ENCODE measurements around the gene ANP32A. TPM values are rescaled to one million over a fixed set of nuclear protein-coding genes. Genes with fewer than 3 reads are reported as not detected.

The ANP32A gene
- total RNA-seq, 2 experiments from 2014 or later, result 219 to 286 TPM

- no peak overlapping the region for H3K4me3 Mint-ChIP-seq
- peaks cover 3% of the 10 kb centered on the region for H3K4me1 Mint-ChIP-seq
- H3K9me3 Mint-ChIP-seq, result no peaks in the 10 kb centered on the region
- POLR2A ChIA-PET, result no interaction called here
- no peak overlapping the region for H3K27ac Mint-ChIP-seq
- peaks cover 4% of the 10 kb centered on the region for H3K27me3 Mint-ChIP-seq
- DNase-seq, result no peak
- CTCF ChIA-PET, result interaction anchor here (0.5 to 1.6 kb wide), 2 partner anchors 9 to 15 kb away, joined by 3 read pairs; no protein-coding TSS in a partner anchor
- no peaks in the 10 kb centered on the region for H3K36me3 Mint-ChIP-seq (ENCODE audit: low read depth)
Measured at GRCh38 chr15:68734881-68735280, 85.8 kb downstream of the ANP32A start.

GRCh38 chr15:68734352-68734751 is 86.3 kb downstream of the ANP32A start:
- POLR2A ChIA-PET, result no interaction called here
- no peak for DNase-seq
- Mint-ChIP-seq H3K27ac (no peak overlapping the region), H3K27me3 (peaks cover 4% of the 10 kb centered on the region), H3K4me3 (no peak overlapping the region), H3K9me3 (no peaks in the 10 kb centered on the region), H3K36me3 (ENCODE audit: low read depth) (no peaks in the 10 kb centered on the region), H3K4me1 (peaks cover 3% of the 10 kb centered on the region)
- CTCF ChIA-PET, result interaction anchor here (1.6 kb wide), 1 partner anchor 16 kb away, joined by 3 read pairs; no protein-coding TSS in a partner anchor

GRCh38 chr15:68733666-68734065 is 87.0 kb downstream of the ANP32A start:
- ChIA-PET CTCF (no interaction called here), POLR2A (no interaction called here)
- H3K27me3 Mint-ChIP-seq, result peaks cover 4% of the 10 kb centered on the region
- H3K4me3 Mint-ChIP-seq, result no peak overlapping the region
- no peak for DNase-seq
- H3K4me1 Mint-ChIP-seq, result peaks cover 3% of the 10 kb centered on the region
- H3K36me3 Mint-ChIP-seq (ENCODE audit: low read depth), result no peaks in the 10 kb centered on the region
- H3K9me3 Mint-ChIP-seq, result no peaks in the 10 kb centered on the region
- H3K27ac Mint-ChIP-seq, result no peak overlapping the region

- Mint-ChIP-seq H3K4me1 (peaks cover 3% of the 10 kb centered on the region), H3K4me3 (no peak overlapping the region), H3K36me3 (ENCODE audit: low read depth) (no peaks in the 10 kb centered on the region), H3K9me3 (no peaks in the 10 kb centered on the region), H3K27ac (no peak overlapping the region), H3K27me3 (peaks cover 4% of the 10 kb centered on the region)
- DNase-seq, result no peak
- CTCF ChIA-PET, result interaction anchor here (0.8 kb wide), 1 partner anchor 15 kb away, joined by 4 read pairs; no protein-coding TSS in a partner anchor
- POLR2A ChIA-PET, result no interaction called here
Measured at GRCh38 chr15:68732451-68732850, 88.2 kb downstream of the ANP32A start.

GRCh38 chr15:68730976-68731897 is 89.5 kb downstream of the ANP32A start:
- H3K9me3 Mint-ChIP-seq, result no peaks in the 10 kb centered on the region
- H3K4me3 Mint-ChIP-seq, result no peak overlapping the region
- DNase-seq, result no peak
- no peak overlapping the region for H3K27ac Mint-ChIP-seq
- no peaks in the 10 kb centered on the region for H3K36me3 Mint-ChIP-seq (ENCODE audit: low read depth)
- peaks cover 3% of the 10 kb centered on the region for H3K4me1 Mint-ChIP-seq
- POLR2A ChIA-PET, result interaction anchor here (0.6 kb wide), 1 partner anchor 93 kb away, joined by 4 read pairs; no protein-coding TSS in a partner anchor
- CTCF ChIA-PET, result interaction anchor here (0.8 to 1.0 kb wide), 2 partner anchors 14 to 143 kb away, joined by 4 read pairs; no protein-coding TSS in a partner anchor
- H3K27me3 Mint-ChIP-seq, result peaks cover 4% of the 10 kb centered on the region

GRCh38 chr15:68730471-68730919 is 90.2 kb downstream of the ANP32A start:
- Mint-ChIP-seq H3K36me3 (ENCODE audit: low read depth) (no peaks in the 10 kb centered on the region), H3K27ac (no peak overlapping the region), H3K27me3 (peaks cover 3% of the 10 kb centered on the region), H3K9me3 (no peaks in the 10 kb centered on the region), H3K4me1 (peaks cover 3% of the 10 kb centered on the region), H3K4me3 (no peak overlapping the region)
- ChIA-PET CTCF (interaction anchor here (1.0 kb wide), 1 partner anchor 144 kb away, joined by 4 read pairs; no protein-coding TSS in a partner anchor), POLR2A (no interaction called here)
- DNase-seq, result peak; percentile 31

GRCh38 chr15:68729789-68730411 is 90.8 kb downstream of the ANP32A start:
- no peaks in the 10 kb centered on the region for H3K36me3 Mint-ChIP-seq (ENCODE audit: low read depth)
- H3K4me1 Mint-ChIP-seq, result peaks cover 3% of the 10 kb centered on the region
- H3K27ac Mint-ChIP-seq, result no peak overlapping the region
- ChIA-PET POLR2A (no interaction called here), CTCF (no interaction called here)
- H3K4me3 Mint-ChIP-seq, result no peak overlapping the region
- no peak for DNase-seq
- no peaks in the 10 kb centered on the region for H3K9me3 Mint-ChIP-seq
- H3K27me3 Mint-ChIP-seq, result peaks cover 5% of the 10 kb centered on the region

Small RNA genes within 50 kb of the gene (microRNA-seq; reads per million reads assigned to microRNA genes)
- gene MIR4312 (ENCODE audit: borderline microRNAs expressed, borderline replicate concordance), result not detected

Other genes starting within 250 kb of the ANP32A start
- gene CORO2B, start 241.9 kb downstream of the ANP32A start, total RNA-seq, result not detected
- gene SPESP1, start 109.6 kb upstream of the ANP32A start, total RNA-seq, result under 1 TPM; 0.23 to 0.50 TPM
- not detected for gene NOX5, start 193.8 kb upstream of the ANP32A start, total RNA-seq

Data from activated CD4-positive, alpha-beta T cell treated with anti-CD3 and anti-CD28 coated beads, Interleukin-2, amount 10 ng/mL, durations not matched to agents 7 days and 5 days (primary cell).